ENCODE data around the gene HDAC9.
A peak's percentile ranks its signal among the peaks of the same experiment; 100 is the strongest.

The HDAC9 gene

DNA sequence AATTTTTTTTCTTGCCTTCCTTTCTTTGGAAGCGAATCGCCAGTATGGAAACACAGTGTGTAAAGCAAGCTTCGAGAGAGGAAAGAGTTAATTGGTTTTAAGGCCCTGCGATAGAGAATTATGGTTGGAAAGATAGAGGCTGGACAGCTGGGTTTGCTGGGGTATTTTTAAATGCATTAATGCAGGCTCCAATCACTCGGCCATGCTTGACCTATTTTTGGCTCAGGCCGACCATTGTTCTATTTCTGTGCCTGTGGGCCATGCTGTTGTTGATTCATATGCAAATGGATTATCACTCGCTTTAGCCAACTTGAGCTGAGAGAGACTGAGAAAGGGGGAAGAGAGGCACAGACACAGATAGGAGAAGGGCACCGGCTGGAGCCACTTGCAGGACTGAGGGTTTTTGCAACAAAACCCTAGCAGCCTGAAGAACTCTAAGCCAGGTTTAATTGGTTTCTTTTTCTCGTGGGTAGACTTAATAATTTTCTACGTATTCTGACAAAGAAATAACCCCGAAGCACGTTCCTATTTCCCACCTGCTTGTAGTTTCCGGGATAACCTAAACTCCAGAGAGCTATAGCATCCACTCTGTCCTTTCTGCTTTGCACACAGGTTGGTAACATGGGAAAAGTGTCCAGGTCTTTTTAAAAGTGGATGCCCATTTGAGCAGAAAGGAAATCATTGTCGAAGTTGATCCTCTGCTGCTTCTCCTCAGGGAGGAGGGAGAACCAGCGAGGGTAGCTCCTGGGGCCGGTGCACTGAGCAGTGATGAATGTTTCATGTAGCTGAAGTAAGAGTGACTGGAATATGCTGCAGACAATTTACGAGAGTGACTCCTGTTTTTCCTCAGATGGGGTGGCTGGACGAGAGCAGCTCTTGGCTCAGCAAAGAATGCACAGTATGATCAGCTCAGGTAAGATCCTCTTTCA is at the start of gene HDAC9:
Gene HDAC9 (plus strand): TSS at position 338 of the 929 bp plus-strand sequence. CDS start 554 bp downstream, at position 892.
- peak; percentile 5 for DNase-seq (ENCODE audit: insufficient read length, low spot score)

DNA sequence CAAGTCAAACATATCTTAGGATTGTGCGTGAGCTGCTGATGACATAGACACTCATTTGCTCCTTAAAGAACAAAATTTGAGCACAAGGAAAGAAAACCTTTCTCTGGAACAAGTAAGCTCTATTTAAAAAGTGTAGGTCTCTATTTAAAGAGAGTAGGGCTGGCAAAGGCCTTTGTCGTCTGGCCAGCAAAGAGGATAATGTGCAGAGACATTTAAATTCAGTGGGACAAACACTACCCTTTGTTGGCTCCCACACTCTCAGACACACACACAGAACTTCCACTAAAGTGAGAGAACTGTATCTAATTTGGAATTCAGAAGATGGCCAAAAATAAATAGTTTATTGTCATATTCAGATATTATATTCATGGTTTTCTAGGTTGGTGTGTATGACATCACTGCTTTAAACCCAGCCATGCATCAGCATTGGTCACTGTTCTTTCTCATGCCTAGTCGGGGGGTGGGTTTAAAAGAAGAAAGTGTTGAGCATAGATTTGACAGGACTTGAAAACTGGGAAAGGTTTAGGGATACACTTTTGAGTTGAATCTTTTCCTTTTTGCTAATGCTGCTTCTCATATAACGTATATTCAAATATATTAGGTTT is 49.5 kb upstream of the HDAC9 start:
- DNase-seq (ENCODE audit: insufficient read length, low spot score) (no peak), FAIRE-seq (no peak)

More for the DNA sequence above, at the start of gene HDAC9:
- peak; percentile 98 for FAIRE-seq

DNA sequence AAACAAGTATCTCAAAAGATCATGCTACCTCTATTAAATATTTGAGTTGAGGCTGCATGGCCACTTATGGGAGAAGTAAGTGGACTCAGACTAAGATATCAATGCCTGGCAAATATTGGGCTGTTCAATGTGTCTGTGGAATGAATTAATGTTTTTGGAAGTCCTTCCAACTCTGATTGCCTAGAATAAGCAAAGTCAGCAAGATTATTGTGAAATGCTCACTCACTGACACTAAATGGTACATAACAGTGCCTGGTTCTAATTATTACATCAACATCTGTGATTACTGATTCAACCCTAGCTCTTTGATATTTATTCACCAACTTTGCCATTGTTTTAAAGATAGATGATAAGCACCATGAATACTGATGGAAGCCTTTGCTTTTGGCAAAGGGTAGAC is 45.5 kb upstream of the HDAC9 start:
- FAIRE-seq (no peak), DNase-seq (ENCODE audit: insufficient read length, low spot score) (no peak)

DNA sequence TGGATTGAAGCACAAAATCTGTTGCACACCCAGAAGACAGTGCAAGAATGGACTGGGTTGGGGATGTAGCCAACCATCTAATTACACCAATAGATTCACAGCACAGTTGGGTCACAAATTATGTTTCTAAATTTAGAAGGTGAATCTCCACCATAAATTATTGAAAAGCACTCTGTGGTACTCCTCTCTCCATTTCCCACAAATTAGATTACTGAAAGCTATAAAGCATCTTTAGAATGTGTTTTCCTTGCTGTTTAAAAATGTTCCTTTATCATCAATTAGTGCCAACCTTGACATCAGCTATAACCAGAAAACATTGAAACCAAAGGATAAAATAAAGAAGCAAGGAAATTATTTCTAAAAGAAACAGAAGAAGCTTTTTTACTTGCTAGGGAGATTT is 39.9 kb upstream of the HDAC9 start:
- no peak for FAIRE-seq
- DNase-seq (ENCODE audit: insufficient read length, low spot score): no peak

DNA sequence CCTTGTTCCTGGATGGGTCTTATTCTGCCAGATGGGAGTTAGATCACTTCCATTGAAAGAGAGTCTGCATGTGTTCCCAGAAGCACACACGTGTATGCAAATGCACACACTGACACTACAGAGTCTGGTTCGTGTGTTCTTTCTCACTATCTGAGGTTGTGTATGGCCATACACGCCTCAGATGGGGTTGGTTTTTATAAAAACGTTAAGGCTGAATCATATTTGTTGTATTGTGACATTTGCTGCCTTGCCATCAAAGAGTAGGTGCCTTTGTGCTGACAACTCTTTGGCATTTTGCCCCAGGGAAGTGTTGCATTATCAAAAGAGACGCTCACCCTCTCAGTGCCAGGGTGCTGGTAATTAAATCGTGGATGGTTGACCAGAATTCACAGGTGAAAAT is 37.7 kb upstream of the HDAC9 start:
- FAIRE-seq: peak; percentile 68

DNA sequence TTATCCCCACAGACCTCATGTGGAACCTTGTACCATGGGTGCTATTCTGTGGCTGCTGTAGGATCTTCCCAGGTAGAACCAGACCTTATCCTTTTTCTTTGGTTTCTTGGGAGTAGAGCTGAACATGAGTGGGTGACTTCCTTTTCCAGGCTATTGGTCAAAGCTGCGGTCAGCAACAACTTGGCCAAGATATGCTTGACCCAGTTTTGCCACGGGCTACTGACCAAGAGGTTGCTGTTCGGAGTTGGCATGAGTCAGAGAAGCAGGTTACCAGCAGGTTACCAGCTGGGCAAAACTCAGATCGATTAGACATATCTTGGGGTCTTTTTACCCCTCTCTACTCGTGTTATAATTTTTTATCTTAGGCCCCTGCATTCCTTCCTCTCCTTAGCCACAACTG is 36.7 kb upstream of the HDAC9 start:
- FAIRE-seq: peak; percentile 70
- DNase-seq (ENCODE audit: insufficient read length, low spot score): no peak

More for the DNA sequence above, 37.7 kb upstream of the HDAC9 start:
- no peak for DNase-seq (ENCODE audit: insufficient read length, low spot score)

DNA sequence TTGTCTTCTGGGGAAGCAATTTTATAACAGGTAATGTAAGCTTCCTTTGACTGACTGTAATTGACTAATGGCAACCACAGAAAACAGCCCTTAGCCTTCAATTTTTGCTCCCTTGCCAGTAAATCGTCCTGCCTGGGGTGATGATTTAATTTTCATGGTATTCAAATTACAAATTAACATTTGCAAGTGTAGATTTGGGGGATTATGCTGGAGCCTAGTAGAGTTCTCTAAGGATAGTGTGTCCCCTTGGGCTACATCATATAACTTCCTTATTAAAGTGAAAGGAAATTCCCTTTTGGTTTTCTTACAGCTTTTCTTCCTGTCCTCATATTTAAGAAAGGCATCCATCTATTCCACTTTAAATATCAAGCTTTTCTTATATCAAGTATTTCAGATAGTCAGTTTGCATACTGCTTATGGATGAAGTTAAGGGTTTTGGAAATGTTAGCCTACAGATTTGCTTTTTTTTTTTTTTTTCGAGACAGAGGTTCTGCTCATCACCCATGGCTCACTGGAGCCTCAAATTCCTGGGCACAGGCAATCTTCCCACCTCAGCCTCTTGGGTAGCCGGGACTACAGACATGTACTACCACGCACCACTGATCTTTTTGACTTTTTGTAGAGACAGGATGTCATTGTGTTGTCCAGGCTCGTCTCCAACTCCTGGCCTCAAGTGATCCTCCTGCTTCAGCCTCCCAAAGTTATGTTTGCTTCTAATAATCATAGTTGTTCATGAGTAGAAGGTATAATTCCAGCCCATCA is 35.9 kb upstream of the HDAC9 start:
- FAIRE-seq: peak; percentile 56

DNA sequence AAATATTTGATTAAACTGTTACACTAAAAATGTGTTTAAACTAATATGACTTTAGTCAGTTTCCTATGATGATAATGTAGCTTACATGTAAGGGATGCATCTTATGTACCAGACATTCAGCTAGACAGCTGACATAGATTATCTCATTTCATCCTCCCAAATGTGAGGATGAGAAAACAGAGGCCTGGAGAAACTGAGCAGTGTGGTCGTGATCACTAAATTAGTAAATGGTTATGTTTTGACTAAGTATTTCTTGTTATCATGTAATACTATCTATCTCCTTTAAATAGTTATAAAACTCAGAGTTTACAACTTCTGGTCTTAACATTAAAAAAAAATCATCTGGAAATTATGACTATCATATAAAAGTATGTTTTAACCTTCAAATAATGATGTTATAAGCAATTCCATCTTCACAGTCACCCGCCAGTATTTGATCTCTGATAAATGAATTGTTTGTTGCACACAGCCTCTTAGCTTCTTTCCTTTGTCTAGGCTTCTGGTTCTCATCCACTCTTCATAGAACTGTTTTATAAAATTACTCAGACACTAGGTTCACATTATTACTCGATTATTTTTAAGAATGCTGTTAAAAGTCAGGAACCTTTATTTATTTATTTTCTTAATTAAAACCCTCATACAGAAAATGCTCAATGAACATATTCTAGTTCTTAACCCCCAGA is 33.6 kb upstream of the HDAC9 start:
- peak; percentile 70 for FAIRE-seq
- no peak for DNase-seq (ENCODE audit: insufficient read length, low spot score)

More for the DNA sequence above, 35.9 kb upstream of the HDAC9 start:
- no peak for DNase-seq (ENCODE audit: insufficient read length, low spot score)

DNA sequence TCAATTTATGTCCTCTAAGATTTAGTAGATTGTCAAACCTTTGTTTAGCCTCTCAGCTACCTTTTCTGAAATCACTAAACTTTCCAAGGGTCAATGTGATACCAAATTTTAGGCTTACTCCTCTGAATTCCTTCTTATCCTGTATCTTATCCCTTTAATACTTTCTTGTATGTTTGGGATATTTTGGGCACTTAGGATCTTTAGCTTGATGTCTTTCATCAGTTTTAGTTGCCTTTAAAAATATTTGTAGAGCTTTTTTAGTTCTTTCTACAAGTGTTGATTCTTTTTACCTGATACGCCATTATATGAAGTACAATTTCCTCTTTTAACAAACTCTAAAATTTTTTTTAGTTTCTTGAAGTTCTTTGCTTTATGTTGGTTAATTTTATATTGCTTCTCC is 30.7 kb upstream of the HDAC9 start:
- FAIRE-seq: no peak
- no peak for DNase-seq (ENCODE audit: insufficient read length, low spot score)

DNA sequence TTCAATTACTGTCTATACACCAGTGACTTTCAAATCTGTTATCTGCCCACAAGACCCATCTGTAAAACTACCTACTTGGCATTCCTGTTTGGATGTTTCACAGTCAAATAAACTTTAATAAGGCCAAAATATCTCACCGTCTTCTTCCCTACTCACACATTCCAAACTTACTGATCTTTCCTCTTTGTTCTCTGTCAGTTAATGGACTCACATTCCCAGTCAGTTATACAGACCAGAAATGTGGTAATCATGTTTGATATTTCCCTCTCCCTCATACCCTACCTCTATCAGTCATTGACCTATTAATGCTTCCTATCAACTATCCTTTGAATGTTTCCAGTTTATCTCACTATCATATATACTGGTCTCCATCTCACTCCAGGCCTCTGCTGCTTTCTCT is 28.5 kb upstream of the HDAC9 start:
- FAIRE-seq: no peak

DNA sequence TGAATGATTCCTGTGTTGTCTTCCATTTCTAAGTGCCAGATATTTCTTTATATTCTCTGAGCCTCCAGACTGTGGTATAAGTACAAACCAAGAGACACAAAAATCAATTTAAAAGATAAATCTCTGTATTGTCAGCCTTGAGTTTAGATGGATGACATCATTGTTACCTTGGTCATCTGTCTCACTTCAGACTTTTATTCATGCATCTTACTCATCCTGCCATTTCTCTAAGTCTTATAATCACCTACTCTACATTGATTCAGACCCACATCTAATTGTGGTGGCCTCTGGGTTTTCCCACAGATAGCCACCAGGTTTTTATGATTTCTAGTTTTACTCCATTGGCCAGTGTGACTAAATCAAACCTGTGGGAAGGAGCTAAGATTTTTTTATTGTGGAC is 26.8 kb upstream of the HDAC9 start:
- DNase-seq (ENCODE audit: insufficient read length, low spot score) (no peak), FAIRE-seq (no peak)

More for the DNA sequence above, 28.5 kb upstream of the HDAC9 start:
- DNase-seq (ENCODE audit: insufficient read length, low spot score): no peak

DNA sequence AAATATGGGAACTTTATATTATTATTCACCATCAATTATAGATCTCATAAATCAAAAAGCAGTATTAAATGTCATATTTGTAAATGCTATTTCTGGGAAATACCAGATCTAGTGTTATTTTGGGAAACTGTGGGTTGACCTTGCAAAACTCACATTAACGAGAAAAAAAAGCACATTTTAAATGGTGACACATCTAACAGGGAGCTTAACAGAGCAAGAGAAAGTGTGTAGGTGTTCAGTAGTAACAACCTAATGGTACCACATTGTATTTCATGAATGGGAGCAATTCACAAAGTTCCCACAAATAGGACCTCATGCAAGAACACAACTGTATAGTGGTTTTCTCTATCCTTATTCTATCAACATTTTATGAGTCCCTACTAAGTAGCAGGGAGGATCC is 26.2 kb upstream of the HDAC9 start:
- FAIRE-seq (peak; percentile 26), DNase-seq (ENCODE audit: insufficient read length, low spot score) (no peak)

DNA sequence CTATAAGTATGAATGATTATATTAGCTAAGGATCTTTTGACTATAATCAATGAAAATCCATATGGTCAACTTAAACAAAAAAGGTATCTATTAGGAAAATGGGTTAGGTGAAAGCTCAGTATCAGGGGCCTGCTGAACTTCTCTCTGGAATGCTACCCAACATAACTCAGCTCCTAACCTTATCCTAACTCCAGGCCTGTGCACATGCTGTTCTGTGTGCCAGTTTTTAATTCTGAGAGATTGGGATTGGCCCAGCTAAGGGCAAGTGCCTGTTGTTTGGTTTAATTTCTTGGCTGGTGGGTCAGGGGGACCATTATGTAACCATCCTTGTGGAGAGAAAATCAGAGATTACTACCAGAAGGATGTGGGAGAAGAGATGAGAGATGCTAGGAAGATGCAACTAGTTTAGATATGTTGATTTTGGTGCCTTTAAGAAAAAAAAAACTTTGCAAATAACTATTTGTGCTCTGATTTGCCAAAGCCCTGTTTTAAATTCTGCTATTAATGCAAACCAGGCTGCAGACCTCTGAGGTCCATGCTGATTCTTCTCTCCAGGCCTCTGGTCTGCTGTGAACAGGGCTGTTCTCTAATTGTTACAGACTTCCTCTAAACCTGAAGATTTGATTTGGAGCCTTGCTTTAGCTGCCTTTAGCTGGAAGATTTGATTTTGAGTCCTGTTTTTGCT is 23.9 kb upstream of the HDAC9 start:
- DNase-seq (ENCODE audit: insufficient read length, low spot score) (no peak), FAIRE-seq (no peak)

DNA sequence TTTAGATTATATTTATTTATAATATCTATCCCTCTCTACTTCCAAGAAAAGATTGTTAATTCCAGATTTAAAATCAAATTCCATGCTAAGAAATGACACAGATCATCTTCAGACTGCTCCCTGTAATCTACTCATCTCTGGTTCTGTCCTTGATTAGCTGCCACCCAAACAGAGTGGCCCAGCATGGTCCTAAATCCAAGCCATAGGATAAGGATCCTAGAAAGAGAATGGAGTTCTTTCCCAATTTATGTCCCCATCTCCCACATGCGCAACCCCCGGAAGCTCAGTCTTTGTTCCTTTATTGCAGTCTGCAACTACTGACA is 23.4 kb upstream of the HDAC9 start:
- FAIRE-seq (no peak), DNase-seq (ENCODE audit: insufficient read length, low spot score) (no peak)

DNA sequence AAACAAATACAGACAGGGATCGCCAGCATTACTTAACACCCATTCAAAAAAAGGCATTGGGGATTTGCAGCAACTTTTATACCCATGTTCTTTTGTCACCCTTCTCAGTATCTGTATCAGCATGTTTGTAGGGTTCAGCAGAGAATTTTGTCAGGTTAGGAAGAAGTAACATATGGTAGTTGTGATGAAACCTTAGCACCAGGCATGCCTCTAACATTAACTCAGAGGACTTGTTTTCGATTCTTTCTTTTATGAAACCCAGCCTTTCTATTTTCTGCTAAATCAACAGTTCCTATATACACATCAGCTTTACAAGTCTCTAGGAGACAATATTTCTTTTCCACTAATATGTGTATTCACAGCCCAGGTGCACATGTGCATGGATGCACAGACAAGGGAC is 22.4 kb upstream of the HDAC9 start:
- no peak for DNase-seq (ENCODE audit: insufficient read length, low spot score)
- FAIRE-seq: no peak

DNA sequence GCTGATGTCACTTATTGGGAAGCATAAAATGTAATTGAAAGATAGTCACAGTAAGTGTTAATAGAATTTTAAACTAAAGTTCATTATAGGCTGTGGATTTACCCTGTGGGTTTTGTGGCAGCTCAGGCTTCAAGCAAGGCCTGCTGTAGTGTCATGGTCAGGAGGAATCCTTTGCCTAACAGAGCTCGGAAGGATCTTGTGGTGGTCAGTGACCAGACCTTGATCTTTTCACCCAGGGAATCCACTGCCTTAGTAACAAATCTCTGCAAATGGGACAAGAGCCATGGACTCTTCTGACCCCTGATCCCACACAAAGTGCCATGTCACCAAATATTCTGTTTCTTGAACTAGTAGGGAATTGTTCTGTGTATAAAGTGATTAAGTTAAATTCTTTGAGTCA is 20.6 kb upstream of the HDAC9 start:
- DNase-seq (ENCODE audit: insufficient read length, low spot score) (no peak), FAIRE-seq (no peak)

DNA sequence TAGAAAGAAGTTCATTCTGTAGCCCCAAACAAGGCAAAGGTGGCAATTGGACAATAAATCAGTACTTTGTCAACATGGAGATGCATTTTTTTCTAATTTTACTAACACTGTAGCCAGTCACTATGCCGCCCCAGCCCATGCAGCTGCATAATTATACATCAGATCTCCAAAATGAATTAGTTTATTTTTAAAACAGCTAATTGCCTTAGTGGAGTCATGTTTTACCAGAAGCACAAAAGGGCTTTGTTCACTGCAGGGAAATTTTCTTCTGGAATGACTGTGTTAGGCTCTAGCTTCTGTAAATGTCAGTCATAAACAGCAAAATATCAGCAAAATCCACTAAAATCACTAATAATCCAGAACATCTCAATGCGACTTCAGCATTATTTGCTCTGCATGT is 20.1 kb upstream of the HDAC9 start:
- no peak for FAIRE-seq
- DNase-seq (ENCODE audit: insufficient read length, low spot score): no peak

DNA sequence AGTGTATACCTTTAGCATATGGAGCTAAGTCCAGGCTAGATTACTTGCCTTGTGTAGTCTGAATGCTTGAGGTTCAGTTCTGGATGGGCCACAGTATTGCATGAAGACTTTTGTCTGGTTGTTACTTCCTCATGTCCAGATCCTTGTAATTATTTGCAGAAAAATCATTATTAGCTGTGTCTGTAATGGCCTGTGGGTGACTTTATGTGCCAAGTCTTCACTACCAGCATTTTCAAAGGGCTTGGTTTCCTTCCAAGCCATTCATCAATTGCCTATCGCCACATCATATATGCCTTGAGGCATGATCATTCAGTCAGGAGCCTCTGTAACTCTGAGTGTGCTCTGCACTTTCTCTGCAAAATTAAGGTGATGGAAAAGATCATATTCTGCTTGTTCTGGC is 13.8 kb upstream of the HDAC9 start:
- FAIRE-seq (no peak), DNase-seq (ENCODE audit: insufficient read length, low spot score) (no peak)

DNA sequence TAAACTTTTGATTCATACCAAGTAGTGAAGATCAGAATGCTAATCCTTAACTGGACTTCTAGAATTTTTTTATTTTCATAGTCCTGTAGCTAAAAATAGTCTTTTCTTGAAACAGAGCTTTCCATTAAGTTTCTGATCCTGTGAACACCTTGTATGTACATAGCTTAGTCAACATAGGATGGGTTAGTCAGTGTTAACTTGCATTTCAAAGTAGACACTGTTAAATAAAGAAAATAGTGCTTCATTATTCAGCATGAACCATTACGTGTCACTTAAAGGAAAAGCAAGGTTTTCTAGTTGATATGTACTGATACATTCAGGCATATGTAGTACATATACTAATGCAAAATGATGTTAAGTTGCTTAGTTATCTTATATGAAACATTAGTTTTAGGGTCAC is 7.5 kb upstream of the HDAC9 start:
- peak; percentile 4 for FAIRE-seq
- no peak for DNase-seq (ENCODE audit: insufficient read length, low spot score)

DNA sequence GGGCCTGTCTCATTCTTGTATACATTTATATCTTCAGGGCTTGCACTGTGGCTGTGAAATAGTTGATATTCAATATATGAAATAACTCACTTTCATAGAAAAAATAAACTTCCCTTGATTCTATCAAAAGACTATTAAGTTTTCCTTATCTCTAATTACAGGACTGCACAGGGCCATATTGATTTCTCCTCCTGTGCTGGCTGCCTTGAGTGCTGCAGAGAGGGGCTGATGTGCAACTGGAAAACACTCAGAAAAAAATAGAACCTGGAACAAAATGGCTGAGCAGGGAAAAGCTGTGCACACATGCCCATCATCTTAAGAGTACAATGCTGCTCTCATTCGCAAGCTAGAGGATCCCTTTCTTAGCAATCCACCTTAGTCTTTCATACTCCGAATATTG is 5.9 kb upstream of the HDAC9 start:
- no peak for DNase-seq (ENCODE audit: insufficient read length, low spot score)
- no peak for FAIRE-seq
